ENCODE measurements around the gene FAM32A.

The FAM32A gene

DNA sequence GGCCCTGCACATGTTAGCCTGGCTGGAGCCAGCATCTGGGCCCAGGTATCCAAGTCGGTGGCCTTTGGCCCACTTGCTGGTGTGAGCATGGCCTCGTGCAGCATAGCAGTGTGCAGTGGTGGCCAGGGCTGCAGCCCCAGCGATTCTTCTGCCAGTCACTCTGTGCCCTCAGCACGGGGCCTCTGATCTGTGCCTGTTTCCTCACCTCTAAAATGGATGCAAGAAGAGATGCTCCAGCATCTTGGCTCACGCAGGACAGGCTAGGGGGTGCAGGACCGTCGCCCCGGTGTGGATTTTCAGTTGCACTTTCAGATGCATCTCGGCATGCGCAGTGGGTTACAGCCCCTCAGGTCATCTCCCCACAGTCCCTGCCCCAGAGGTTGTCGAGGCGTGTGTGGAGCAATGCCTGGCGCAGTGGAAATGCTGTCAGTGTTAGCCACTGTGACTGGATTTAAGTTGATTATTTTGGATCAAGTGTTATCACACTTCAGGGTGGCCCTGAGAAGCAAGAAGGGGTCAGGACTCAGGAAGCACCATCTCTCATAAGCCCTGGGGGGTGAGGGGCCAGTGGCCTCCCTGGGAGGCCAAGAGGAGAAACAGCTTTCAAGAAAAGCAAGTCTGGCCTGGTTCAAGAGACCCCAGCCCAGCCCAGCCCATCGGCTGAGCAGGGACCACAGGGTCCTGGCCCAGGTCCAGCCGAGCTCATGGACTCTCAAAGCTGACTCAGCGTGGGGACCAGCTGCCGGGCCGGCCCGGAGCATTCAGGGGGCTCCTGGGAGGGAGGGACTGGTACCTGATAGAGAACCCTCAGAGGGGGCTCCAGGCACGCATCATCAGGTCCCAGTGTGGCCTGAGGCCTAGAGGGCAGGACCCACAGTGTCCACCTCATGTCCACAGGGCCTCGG lies 40.3 kb downstream of the FAM32A start:
- no peak for DNase-seq (ENCODE audit: low read depth)

DNA sequence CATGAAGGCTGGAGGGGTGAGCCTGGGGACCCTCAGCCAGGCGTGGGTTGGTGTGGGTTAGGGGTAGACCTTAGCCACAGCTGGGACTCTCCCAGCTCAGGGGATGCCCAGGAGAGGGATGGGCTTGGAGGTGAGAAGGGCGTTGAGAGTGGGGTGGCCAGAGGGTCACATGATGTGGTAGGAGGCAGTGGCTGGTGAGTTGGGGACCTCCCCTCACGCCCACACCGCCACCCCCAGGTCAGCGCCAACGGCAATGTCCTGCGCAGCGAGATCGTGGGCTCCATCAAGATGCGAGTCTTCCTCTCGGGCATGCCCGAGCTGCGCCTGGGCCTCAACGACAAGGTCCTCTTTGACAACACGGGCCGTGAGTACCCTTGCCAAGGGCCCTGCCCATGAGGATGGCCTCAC lies 41.0 kb downstream of the FAM32A start:
- no peak for DNase-seq (ENCODE audit: low read depth)

DNA sequence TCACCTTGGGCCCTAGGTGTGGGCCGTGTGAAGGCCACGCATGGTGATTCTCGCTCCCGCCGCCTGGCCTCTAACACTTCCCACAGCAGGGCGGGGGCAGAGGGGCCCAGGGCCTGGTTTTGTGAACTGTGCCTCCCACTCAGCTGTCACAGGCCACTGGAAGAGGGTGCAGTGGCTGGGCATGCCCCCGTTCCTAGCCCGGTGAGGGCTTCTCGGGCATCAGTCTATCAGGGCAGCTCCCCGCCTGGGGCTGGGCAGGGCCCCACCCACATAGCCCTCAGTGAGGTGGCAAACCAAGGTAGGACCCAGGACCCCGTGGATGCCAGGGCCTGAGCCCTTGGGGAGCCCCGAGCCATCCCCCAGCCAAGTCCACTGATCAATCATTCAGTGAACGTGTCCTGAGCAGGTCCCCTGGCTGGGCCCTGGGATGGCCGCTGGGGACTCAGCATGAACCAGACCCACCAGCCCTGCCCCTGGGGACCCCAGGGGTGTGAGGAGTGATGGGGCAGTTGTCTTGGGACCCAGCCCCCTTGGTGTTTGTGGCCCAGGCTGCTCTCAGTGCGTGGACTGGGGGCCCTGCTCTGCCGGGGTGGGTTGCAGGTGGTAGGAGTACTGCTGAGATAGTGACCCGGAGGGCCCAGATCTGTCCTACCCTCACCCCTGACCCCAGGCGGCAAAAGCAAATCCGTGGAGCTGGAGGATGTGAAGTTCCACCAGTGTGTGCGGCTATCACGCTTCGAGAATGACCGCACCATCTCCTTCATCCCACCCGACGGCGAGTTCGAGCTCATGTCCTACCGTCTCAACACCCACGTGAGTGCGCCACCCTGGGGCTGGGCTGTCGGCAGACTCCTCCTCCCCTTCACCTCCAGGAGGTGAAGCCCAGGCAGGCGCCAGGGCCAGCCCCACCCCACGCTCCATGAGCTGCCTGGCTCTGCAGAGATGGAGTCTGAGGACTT lies 41.9 kb downstream of the FAM32A start:
- no peak for DNase-seq (ENCODE audit: low read depth)

DNA sequence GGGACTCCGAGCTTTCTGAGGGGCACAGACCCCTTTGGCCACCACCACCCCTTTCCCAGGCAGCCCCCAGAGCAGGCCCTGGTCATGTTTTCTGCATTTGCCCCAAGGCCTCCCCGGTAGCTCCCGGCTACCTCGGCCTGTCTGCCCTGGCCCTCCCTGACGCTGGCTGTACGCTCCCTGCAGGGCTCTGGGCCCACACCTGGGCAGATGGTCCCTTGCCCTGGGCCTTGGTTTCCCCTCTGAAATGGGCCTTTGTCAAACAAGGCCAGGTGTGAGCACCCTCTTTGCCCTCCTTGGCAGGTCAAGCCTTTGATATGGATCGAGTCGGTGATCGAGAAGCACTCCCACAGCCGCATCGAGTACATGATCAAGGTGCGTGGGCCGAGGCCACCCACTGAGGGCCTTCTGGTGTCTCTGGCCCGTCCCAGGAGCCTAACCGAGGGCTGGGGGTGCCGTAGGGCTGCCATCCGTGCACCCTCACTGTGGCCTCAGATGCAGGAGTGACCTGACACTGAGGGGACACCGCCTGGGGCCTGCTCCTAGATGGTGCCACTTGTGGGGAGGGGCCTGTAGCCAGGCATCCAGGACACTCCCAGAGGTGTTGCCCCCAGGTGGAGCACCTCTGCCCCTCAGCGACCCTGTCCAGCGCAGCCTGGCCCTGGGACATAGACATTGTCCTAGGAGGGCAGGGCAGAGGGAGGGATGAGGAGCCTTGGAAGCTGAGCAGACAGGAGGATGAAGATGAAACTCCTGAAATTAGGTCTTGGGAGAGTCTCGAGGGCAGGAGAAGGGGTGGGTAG lies 42.8 kb downstream of the FAM32A start:
- DNase-seq (ENCODE audit: low read depth), result no peak

DNA sequence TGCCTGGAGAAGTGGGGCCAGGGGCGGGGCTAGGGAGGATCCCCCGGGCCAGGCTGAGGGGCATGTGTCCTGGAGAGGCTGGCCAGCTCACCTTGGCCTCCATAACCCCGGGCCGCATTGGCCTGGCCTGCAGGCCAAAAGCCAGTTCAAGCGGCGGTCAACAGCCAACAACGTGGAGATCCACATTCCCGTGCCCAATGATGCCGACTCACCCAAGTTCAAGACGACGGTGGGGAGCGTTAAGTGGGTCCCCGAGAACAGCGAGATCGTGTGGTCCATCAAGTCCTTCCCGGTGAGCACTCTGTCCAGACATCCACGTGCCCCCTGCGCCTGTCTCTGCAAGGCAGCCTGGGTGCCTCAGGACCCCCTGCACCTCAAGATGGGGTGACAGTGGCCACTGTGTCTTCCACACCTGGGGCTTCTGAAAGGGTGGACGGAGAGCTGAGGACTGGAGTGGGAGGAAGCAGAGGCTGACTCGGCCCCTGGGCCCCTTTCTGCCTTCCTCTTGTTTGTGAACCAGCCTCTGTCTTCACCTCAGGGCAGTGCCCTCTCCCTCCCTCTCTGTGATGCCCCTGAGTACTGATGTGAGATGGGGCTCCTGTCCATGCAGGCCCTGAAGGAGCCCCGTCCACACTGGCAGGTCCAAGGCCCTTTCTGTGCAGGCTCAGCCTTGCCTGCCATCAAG lies 43.6 kb downstream of the FAM32A start:
- DNase-seq (ENCODE audit: low read depth), result no peak

DNA sequence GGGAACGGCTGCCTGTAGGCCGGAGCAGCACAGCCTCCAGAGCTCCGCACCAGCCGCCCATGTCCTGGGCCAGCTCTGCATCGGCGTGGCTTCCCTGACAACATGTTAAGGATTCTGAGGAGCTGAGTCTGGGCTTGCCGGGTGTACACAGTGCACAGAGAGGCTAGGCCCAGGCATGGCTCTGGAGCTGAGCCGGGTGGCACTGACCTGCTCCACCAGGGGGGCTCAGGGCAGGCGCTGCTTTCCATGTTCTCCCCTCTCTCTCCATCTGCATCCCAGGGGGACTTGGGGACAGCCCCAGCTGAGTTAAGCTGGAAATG lies 44.1 kb downstream of the FAM32A start:
- DNase-seq (ENCODE audit: low read depth), result no peak

DNA sequence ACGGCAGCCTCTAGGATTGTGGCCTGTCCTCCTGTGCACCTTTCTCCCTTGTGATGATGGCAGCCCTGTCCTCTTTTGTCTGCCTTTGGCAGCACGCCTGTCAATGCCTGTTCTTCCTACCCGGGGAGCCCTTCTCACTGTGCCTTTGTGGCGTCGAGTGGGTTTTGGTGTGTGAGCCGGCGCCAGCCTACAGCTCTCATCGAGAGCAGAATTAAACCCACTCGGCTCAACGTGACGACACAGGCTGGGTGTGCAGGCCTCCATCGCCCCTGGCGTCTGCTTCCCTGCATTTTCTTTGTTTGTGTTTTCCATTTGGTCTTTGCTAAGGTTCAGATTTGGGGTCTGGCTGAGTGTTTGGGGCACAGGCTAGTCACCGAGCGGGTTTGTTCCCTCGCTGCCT lies 46.9 kb downstream of the FAM32A start:
- no peak for DNase-seq (ENCODE audit: low read depth)

DNA sequence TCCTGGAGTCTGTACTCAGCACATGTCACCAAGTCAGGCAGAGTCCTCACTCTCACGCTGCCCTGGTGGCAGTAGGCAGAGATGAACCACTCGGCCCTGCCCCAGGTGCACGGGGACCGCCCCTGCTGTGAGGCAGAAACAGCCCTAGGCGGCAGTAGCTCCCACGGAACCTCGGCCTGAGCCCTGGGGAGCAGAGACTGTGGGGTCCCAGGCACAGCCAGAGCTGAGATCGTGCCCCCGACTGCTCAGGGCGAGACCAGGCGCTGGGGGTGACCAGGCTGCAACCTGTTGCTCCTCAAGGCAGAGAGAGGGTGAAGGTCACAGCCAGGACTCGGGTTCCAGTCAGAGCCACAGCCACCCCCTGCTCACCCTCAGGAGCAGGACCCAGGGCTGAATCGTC lies 47.4 kb downstream of the FAM32A start:
- DNase-seq (ENCODE audit: low read depth), result no peak

DNA sequence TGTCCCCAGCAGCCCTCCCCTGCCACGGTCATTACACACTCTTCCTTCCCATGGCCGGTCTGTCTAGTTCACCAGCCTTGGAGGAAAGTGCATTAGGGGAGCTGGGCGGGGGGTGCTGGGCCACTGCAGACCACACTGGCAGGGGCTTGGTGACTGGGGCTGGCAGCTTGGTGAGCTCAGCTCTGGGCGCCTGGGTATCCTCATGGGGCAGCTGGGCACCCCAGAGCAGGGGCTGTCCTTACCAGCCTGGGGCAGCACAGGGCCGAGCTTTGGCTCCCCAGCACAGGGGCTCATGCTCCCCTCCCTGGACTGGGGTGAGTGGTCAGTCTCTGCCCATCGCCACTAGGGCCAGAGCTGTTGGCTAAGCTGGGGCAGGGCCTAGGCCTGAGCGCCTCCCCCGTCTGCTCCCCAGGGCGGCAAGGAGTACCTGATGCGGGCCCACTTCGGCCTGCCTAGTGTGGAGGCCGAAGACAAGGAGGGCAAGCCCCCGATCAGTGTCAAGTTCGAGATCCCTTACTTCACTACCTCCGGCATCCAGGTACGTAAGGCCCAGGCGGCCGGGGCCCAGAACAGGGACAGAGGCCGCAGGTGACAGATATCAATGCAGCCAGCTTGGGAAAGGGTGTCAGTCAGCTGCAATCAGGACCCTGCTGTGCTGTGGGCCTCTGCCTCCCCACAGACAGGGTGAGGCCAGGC lies 48.0 kb downstream of the FAM32A start:
- DNase-seq (ENCODE audit: low read depth), result no peak

DNA sequence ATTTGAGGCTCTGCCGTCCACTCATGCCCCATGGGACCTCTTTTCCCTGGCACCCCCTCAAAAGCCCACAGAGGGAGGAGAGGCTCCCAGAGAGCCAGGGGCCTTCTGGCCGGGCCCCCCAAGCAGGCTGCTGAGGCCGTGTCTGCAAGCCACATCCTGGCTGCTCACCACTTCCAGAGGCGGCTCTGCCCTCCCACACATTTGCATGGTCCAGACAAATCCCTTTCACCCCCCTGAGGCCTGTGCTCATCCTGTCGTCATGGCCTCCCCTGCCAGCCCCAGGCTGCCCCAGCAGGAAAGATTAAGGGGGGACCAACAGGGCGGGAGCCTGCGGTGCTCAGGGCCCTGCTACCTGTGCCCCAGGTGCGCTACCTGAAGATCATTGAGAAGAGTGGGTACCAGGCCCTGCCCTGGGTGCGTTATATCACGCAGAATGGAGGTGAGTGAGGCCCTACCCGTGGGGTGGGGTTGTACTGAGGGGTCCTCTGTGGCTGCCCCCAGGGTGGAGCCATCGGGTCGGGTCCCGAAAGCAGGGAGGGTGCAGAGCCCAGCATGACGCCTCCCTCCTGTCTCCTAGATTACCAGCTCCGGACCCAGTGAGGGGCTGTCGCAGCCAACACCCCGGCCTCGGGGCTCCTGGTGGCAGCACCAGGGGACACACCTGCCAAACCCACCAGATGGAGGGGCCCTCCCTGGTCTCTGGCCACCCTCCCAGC lies 48.8 kb downstream of the FAM32A start:
- no peak for DNase-seq (ENCODE audit: low read depth)

DNA sequence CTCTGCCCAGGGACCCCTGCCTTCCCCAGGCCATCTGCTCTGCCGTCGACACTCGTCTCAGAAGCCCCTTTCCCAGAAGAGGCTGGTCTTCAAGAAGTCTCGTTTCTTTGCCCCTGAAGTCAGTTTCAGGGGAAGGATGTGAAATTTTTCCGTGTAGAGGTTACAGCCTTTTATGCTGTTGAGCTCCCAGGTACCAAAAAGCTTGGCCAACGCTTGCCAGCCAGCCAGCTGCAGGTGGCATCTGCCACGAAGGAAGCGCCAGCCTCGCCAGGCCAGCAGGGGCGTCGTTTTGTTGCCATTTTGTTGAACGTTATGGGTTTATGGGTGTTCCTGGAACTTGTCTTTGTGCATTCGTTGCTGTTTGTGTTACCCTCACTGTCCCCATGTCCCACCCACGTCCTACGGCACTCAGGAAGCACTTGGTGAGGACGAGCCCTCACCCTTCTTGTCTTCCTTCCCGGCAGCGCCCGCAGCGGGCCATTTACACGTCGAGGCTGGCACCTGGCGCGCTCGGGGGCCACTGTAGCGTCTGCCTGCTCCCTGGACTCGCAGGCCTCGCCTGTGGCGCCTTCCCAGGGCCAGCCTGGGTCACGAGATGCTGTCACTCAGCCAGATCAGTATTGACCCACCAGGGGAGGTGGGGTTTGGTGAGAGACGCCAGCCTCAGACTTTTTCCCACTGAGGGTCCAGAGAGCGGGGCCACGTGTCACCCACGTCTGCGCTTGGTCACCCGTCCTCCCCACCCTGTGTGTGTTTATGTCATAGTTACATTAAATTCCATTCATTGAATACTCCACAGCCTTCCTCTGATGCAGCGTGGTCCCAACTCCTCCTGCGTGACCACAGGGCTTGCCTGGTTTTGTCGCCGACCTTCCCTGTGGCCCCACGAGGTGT lies 49.6 kb downstream of the FAM32A start:
- no peak for DNase-seq (ENCODE audit: low read depth)

DNA sequence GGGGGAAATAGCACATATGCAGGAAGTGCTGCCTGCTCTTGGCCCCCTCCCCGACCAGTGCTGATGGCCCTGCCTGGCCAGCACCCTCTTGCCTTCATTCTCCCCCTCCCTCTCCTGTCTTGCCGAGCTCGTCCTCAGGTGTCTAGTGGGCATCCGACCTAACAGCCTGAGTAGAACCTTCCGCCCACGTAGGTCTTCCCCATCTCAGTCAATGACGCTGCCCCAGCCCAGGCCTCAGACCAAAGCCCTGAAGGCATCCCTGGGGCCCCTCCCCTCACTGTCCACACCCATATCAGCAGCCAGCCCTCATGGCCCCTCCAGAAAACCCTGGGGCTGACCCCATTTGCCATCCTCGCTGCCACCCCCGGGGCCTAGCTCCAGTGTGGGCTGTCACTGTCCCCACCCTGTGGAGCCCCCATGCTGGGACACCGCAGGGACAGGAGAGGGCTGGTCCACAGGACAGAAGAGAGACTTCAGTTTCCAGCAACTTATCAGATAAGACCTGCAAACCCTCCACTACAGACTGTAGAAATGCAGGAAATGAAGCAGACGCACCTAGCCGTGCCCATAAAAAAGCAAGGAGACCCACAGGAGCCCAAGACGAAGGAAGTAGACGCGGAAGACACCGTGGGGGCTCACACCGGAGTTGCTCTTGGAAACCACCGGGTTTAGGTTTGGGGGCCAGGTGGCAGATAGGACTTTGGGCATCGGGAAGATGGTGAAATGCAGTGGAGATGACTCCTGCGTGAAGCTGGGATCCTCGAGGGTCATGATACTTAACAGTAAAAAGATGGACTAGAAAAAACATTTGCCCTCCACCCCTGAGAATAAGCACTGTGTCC lies 50.8 kb downstream of the FAM32A start:
- DNase-seq (ENCODE audit: low read depth), result no peak

All from stimulated activated CD8-positive, alpha-beta memory T cell treated with anti-CD3 and anti-CD28 coated beads, Interleukin-12 subunit alpha, Interleukin-12 subunit beta, amount 100 ng/mL, for 4 hours (primary cell).